Endodermal cell (in vitro differentiated cells): ENCODE data around the gene BHLHE23. TPM values are rescaled to one million over a fixed set of nuclear protein-coding genes. Genes with fewer than 3 reads are reported as not detected.
A peak's percentile ranks its signal among the peaks of the same experiment; 100 is the strongest.

Experiments
- DNase-seq: peaks from one replicate; pipeline ENCODE4 v3.0.0-alpha.2; 2017
- H3K27ac ChIP-seq: 2 replicates; pipeline ENCODE4 v1.5.1; 2013; ENCODE audit warnings: mild to moderate bottlenecking, low read depth, low read length, moderate library complexity
- H3K27me3 ChIP-seq: 2 replicates; pipeline ENCODE4 v1.6.1; 2013; ENCODE audit warnings: mild to moderate bottlenecking, low read length, moderate library complexity; ENCODE audit not compliant: insufficient read depth, control insufficient read depth, poor library complexity, severe bottlenecking
- H3K36me3 ChIP-seq: 2 replicates; pipeline ENCODE4 v1.7.0; 2013; ENCODE audit warnings: mild to moderate bottlenecking, low read length, moderate library complexity; ENCODE audit not compliant: control insufficient read depth, insufficient read depth
- H3K4me1 ChIP-seq: one replicate; pipeline ENCODE4 v1.7.0; 2013; ENCODE audit warnings: low read length; ENCODE audit not compliant: control insufficient read depth, insufficient read depth
- H3K4me3 ChIP-seq: 2 replicates; pipeline ENCODE4 v1.5.1; 2013; ENCODE audit warnings: mild to moderate bottlenecking, low read length, moderate library complexity
- H3K9ac ChIP-seq: 2 replicates; pipeline ENCODE4 v1.6.1; 2013; ENCODE audit warnings: mild to moderate bottlenecking, low read length, moderate library complexity; ENCODE audit not compliant: poor library complexity, severe bottlenecking; ENCODE audit errors: extremely low read depth
- H3K9me3 ChIP-seq: 2 replicates; pipeline ENCODE4 v1.6.1; 2013; ENCODE audit warnings: mild to moderate bottlenecking, low read length, moderate library complexity; ENCODE audit not compliant: control insufficient read depth
- H3K27ac Mint-ChIP-seq: 2 replicates; pipeline ENCODE4 v1.8.0; 2020; ENCODE audit warnings: mixed read lengths
- H3K27me3 Mint-ChIP-seq: 2 replicates; pipeline ENCODE4 v1.8.0; 2021; ENCODE audit warnings: mild to moderate bottlenecking, mixed read lengths; ENCODE audit not compliant: insufficient read depth
- H3K36me3 Mint-ChIP-seq: 2 replicates; pipeline ENCODE4 v1.8.0; 2020; ENCODE audit warnings: low read depth, mixed read lengths
- H3K4me1 Mint-ChIP-seq: 2 replicates; pipeline ENCODE4 v1.8.0; 2020; ENCODE audit warnings: mixed read lengths
- H3K4me3 Mint-ChIP-seq: 2 replicates; pipeline ENCODE4 v1.8.0; 2020; ENCODE audit warnings: mild to moderate bottlenecking, moderate library complexity, mixed read lengths
- H3K9me3 Mint-ChIP-seq: 2 replicates; pipeline ENCODE4 v1.8.0; 2020; ENCODE audit warnings: mild to moderate bottlenecking, mixed read lengths
- WGBS, 2 experiments: methylation state at CpG; one replicate each; pipeline versions ENCODE4 v1.1.5 to v1.1.7; 2013; ENCODE audit warnings: missing lambda C conversion rate in 2 of 2, mixed read lengths in 1 of 2; ENCODE audit not compliant: insufficient coverage in 1 of 2, insufficient read length in 1 of 2; 5-methylcytosine and 5-hydroxymethylcytosine counted together
- total RNA-seq, 2 donors: library from RNA; stranded (reverse); fragmentation: NEBNext Ultra II Directional in 1 of 2; extraction: Animal tissue kit (Norgen Biotek cat#: 25700) in 1 of 2; gene quantifications; 2 replicates in 1 of 2; 3 replicates in 1 of 2; pipeline ENCODE4 v1.2.1, GENCODE V29; 2021
- TF ChIP-seq, protein P1 (sequence below): fragments of 200-600 bp; sonication (generic); conservative IDR thresholded peaks from 2 replicates; pipeline ENCODE4 v1.5.0; 2021; ENCODE audit warnings: antibody characterized with exemption, mild to moderate bottlenecking

The BHLHE23 gene
- total RNA-seq, 2 donors from 2014 or later: not detected

DNA sequence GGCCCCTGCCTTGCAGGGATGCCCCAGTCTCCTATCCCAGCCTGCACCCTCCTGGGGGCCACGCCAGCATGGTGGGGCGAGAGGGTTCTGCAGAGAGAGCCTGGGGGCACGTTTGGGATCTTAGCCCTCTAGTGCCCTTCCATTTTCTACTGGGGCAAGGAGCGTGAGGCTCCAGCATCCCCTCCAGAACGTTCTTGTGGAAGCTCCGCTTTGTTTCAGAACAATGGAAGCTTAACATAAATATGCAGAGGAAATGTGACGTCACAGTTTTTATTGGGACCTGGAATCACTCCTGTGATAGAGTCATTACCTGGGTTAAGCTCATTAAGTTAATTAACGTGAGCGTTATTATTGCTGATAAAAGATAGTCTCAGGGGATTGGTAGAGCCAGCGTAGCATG is 19.6 kb downstream of the BHLHE23 start:
- no peak for DNase-seq
- Histone ChIP-seq H3K9me3 (no peaks in the 10 kb centered on the region), H3K36me3 (no peaks in the 10 kb centered on the region), H3K27ac (no peak overlapping the region), H3K27me3 (no peaks in the 10 kb centered on the region), H3K4me1 (no peaks in the 10 kb centered on the region), H3K9ac (no peak overlapping the region), H3K4me3 (no peak overlapping the region)
- no peak overlapping the region for H3K27ac Mint-ChIP-seq
- H3K27me3 Mint-ChIP-seq: peaks cover 3% of the 10 kb centered on the region
- TF ChIP-seq, protein P1, sequence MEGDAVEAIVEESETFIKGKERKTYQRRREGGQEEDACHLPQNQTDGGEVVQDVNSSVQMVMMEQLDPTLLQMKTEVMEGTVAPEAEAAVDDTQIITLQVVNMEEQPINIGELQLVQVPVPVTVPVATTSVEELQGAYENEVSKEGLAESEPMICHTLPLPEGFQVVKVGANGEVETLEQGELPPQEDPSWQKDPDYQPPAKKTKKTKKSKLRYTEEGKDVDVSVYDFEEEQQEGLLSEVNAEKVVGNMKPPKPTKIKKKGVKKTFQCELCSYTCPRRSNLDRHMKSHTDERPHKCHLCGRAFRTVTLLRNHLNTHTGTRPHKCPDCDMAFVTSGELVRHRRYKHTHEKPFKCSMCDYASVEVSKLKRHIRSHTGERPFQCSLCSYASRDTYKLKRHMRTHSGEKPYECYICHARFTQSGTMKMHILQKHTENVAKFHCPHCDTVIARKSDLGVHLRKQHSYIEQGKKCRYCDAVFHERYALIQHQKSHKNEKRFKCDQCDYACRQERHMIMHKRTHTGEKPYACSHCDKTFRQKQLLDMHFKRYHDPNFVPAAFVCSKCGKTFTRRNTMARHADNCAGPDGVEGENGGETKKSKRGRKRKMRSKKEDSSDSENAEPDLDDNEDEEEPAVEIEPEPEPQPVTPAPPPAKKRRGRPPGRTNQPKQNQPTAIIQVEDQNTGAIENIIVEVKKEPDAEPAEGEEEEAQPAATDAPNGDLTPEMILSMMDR: no peak
- 65 to 72% methylated on average over 10 of the region's 10 CpGs for WGBS, 2 experiments
- peaks cover 6% of the 10 kb centered on the region for H3K4me1 Mint-ChIP-seq
- no peaks in the 10 kb centered on the region for H3K9me3 Mint-ChIP-seq
- no peak overlapping the region for H3K4me3 Mint-ChIP-seq
- H3K36me3 Mint-ChIP-seq: no peaks in the 10 kb centered on the region

DNA sequence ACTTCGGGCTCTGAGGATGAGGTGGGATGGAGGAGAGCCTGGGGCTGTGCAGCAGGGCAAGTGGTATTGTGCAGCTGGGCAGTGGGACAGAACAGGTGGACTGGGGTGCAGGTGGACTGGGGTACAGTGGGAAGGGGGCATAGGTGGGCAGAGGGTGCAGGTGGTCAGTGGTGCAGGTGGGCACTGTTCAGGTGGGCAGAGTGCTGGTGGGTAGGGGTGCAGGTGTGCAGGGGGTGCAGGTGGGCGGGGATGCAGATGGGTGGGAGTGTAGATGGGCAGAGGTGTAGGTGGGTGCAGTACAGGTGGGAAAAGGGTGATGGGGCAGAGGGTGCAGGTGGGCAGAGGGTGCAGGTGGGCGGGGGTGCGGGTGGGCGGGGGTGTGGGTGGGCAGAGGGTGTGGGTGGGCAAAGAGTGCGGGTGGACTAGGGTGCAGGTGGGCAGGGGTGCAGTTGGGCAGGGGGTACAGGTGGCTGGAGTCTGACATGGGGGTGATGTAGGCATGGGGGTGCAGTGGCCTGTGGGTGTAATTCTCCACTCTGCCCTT is 20.4 kb downstream of the BHLHE23 start:
- 86 to 93% methylated on average over 1 to 4 of the region's 6 CpGs for WGBS, 2 experiments
- DNase-seq: no peak

DNA sequence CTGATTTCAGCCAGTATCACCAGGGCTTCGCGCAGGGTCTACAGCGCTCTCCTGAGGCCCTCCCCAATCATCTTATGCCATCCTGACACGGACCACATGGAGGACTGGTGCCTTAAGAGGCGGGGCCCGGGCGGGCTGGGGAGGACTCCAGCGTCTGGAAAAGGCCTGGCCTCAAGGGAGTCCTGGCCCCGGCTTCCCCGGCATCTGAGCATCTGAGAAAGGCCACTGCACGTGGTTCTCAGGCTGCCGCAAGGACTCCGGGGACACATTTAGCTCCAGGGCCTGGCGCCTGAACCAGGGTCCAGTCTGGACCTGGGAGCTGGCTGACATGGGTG is 21.4 kb downstream of the BHLHE23 start:
- no peaks in the 10 kb centered on the region for H3K9me3 Mint-ChIP-seq
- no peak for DNase-seq
- TF ChIP-seq, protein P1: no peak
- Histone ChIP-seq H3K4me1 (no peaks in the 10 kb centered on the region), H3K9me3 (no peaks in the 10 kb centered on the region), H3K36me3 (no peaks in the 10 kb centered on the region), H3K27ac (peak overlapping the region; percentile 98), H3K27me3 (peaks cover 1% of the 10 kb centered on the region), H3K9ac (no peak overlapping the region), H3K4me3 (no peak overlapping the region)
- no peaks in the 10 kb centered on the region for H3K36me3 Mint-ChIP-seq
- H3K27me3 Mint-ChIP-seq: peaks cover 3% of the 10 kb centered on the region
- no peak overlapping the region for H3K4me3 Mint-ChIP-seq
- 85 to 88% methylated on average over 7 to 14 of the region's 14 CpGs for WGBS, 2 experiments
- H3K27ac Mint-ChIP-seq: no peak overlapping the region
- peaks cover 6% of the 10 kb centered on the region for H3K4me1 Mint-ChIP-seq

More for the DNA sequence above, 20.4 kb downstream of the BHLHE23 start:
- H3K27ac ChIP-seq: no peak overlapping the region
- H3K36me3 Mint-ChIP-seq: no peaks in the 10 kb centered on the region
- H3K36me3 ChIP-seq: no peaks in the 10 kb centered on the region
- H3K4me1 ChIP-seq: no peaks in the 10 kb centered on the region
- no peak overlapping the region for H3K4me3 ChIP-seq
- H3K9me3 ChIP-seq: no peaks in the 10 kb centered on the region
- H3K4me3 Mint-ChIP-seq: no peak overlapping the region
- H3K4me1 Mint-ChIP-seq: peaks cover 6% of the 10 kb centered on the region
- H3K9me3 Mint-ChIP-seq: no peaks in the 10 kb centered on the region
- TF ChIP-seq, protein P1: no peak
- no peak overlapping the region for H3K27ac Mint-ChIP-seq
- H3K9ac ChIP-seq: no peak overlapping the region
- H3K27me3 ChIP-seq: no peaks in the 10 kb centered on the region
- peaks cover 3% of the 10 kb centered on the region for H3K27me3 Mint-ChIP-seq
